K562 (cell line): Measurements from ENCODE around the gene DNAJC30. TPM values are rescaled to one million over a fixed set of nuclear protein-coding genes. Genes with fewer than 3 reads are reported as not detected.

Experiments
- CTBP1 ChIP-seq: fragments of 450-650 bp; IDR thresholded peaks from 2 replicates; pipeline ENCODE4 v1.6.1; 2016; ENCODE audit warnings: borderline replicate concordance
- CXXC5 ChIP-seq: fragments of 250-450 bp; sonication (Bioruptor Pico); IDR thresholded peaks from 2 replicates; pipeline ENCODE4 v1.8.0; 2022; ENCODE audit warnings: inconsistent platforms, mild to moderate bottlenecking, moderate library complexity
- EP300 ChIP-seq: IDR thresholded peaks from 2 replicates; pipeline ENCODE4 v1.6.1; 2012; ENCODE audit warnings: low read length, improper control_type of control experiment
- FOSL1 ChIP-seq: fragments of 200-800 bp; sonication (Bioruptor generic); conservative IDR thresholded peaks from 2 replicates; pipeline ENCODE4 v1.6.1; 2016; ENCODE audit warnings: missing genetic modification characterization, missing compliant biosample characterization
- GATA2 ChIP-seq: sonication (generic); formaldehyde crosslinking; IDR thresholded peaks from 2 replicates; pipeline ENCODE4 v1.4.0; 2020; ENCODE audit warnings: mild to moderate bottlenecking, missing genetic modification reagents
- KDM1A ChIP-seq, 2 experiments: fragments of 450-650 bp; IDR thresholded peaks; 2 replicates each; pipeline ENCODE4 v1.6.1; 2016; ENCODE audit warnings: mild to moderate bottlenecking in 2 of 2
- KLF16 ChIP-seq: IDR thresholded peaks from 2 replicates; pipeline ENCODE4 v1.6.1; 2016; ENCODE audit warnings: antibody characterized with exemption
- MAFK ChIP-seq: IDR thresholded peaks from 2 replicates; pipeline ENCODE4 v1.6.1; 2011; ENCODE audit warnings: low read length, improper control_type of control experiment
- MTA2 ChIP-seq: fragments of 450-650 bp; IDR thresholded peaks from 2 replicates; pipeline ENCODE4 v1.6.1; 2016; ENCODE audit warnings: low read depth
- NFXL1 ChIP-seq: fragments of 450-650 bp; formaldehyde crosslinking; IDR thresholded peaks from 2 replicates; pipeline ENCODE4 v1.4.0; 2021; ENCODE audit warnings: mild to moderate bottlenecking
- RCOR1 ChIP-seq, 2 experiments: IDR thresholded peaks; 2 replicates each; pipeline ENCODE4 v1.6.1; 2012; ENCODE audit warnings: low read depth in 2 of 2, low read length in 2 of 2, borderline replicate concordance in 1 of 2, improper control_type of control experiment in 1 of 2
- TCF3 ChIP-seq: sonication (generic); formaldehyde crosslinking; IDR thresholded peaks from 2 replicates; pipeline ENCODE4 v1.4.0; 2020; ENCODE audit warnings: mild to moderate bottlenecking, missing genetic modification reagents
- ZNF766 ChIP-seq: fragments of 200-800 bp; sonication (Bioruptor generic); conservative IDR thresholded peaks from 2 replicates; pipeline ENCODE4 v1.6.1; 2016; ENCODE audit warnings: missing genetic modification characterization, missing compliant biosample characterization
- polyA plus RNA-seq, 8 experiments: library from polyadenylated mRNA; depleted of rRNA in 4 of 8; stranded (reverse) in 5 of 8; unstranded in 3 of 8; fragments of >200 nt; fragmentation: Nextera tagmentation in 2 of 8; fragmentation: Illumina TruSeq in 1 of 8; extraction: Ambion mirVana in 2 of 8; extraction: Trizol in 1 of 8; gene quantifications; 2 replicates each; pipeline versions ENCODE4 v1.2.1 to v1.2.3, GENCODE V29; 2011 to 2014; ENCODE audit warnings: inconsistent platforms in 1 of 8, missing spikeins in 1 of 8
- total RNA-seq, 7 experiments: library from RNA; depleted of rRNA in 6 of 7; stranded (reverse); fragments of >200 nt in 6 of 7; fragmentation: Illumina TruSeq in 2 of 7; extraction: Trizol in 2 of 7; gene quantifications; 2 replicates each; pipeline versions ENCODE4 v1.2.1 to v1.2.3, GENCODE V29; 2011 to 2021; ENCODE audit warnings: low replicate concordance in 1 of 7
- TF ChIP-seq, protein P1 (sequence below): fragments of 250-450 bp; sonication (Bioruptor Pico); IDR thresholded peaks from 2 replicates; pipeline ENCODE4 v1.4.0; 2020
- TF ChIP-seq, protein P2 (sequence below): fragments of 450-650 bp; IDR thresholded peaks from 2 replicates; pipeline ENCODE4 v1.6.1; 2016
- TF ChIP-seq, protein P3 (sequence below): IDR thresholded peaks from 2 replicates; pipeline ENCODE4 v1.6.1; 2016; ENCODE audit warnings: missing genetic modification characterization, missing compliant biosample characterization
- TF ChIP-seq, protein P4 (sequence below): fragments of 200-800 bp; sonication (Bioruptor generic); IDR thresholded peaks from 2 replicates; pipeline ENCODE4 v1.6.1; 2017; ENCODE audit warnings: missing genetic modification characterization, missing compliant biosample characterization

DNAJC30 gene
- total and polyA plus RNA-seq, 9 of the 15 experiments (the other 6 are each of a cell fraction or from before 2014, with no cell fraction given), result 1.1 to 11.3 (median 4.6) TPM

DNA sequence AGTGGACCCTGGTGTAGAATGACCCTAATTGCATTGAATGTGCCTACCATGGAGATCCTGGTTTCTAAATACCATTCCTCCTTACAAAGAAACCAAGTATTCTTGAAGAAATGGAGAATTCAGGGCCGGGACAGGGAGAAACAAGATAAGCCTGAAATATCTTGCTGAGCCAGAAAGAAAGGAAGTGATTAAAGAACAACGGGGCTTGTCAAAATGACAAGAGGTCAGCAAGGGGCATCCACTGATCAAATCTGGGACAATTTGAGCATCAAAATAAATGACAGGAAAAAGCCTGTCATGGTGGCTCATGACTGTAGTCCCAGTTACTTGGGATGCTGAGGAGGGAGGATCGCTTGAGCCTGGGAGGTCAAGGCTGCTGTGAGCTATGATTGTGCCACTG is 47.2 kb upstream of the DNAJC30 start (continued):
- TF ChIP-seq CXXC5 (peak; percentile 36; the same call in 1 of the 2 replicates), EP300 (peak; percentile 41; the same call in 1 of the 2 replicates), GATA2 (CRISPR knock-in tag) (peak; percentile 12; the same call in 1 of the 2 replicates), CTBP1 (peak; percentile 61), RCOR1 (IDR thresholded peaks at IDR 0.05; ENCODE audit: borderline replicate concordance in 1 of 2, low read depth in 2 of 2, low read length in 2 of 2) (peak in 1 of 2 experiments; percentile 88; a peak in 2 of 4 replicates), TCF3 (peak; percentile 62), FOSL1 (tag) (peak; percentile 38; the same call in 1 of the 2 replicates), NFXL1 (CRISPR knock-in tag) (no peak), ZNF766 (CRISPR knock-in tag) (0 out of 2 replicates have a peak, but pooled peaks have one; percentile 49), MTA2 (0 out of 2 replicates have a peak, but pooled peaks have one; percentile 28), KDM1A (IDR thresholded peaks at IDR 0.05) (peak; percentile 80 to 84), MAFK (no peak), KLF16 (peak; percentile 55)
- TF ChIP-seq, protein P1, sequence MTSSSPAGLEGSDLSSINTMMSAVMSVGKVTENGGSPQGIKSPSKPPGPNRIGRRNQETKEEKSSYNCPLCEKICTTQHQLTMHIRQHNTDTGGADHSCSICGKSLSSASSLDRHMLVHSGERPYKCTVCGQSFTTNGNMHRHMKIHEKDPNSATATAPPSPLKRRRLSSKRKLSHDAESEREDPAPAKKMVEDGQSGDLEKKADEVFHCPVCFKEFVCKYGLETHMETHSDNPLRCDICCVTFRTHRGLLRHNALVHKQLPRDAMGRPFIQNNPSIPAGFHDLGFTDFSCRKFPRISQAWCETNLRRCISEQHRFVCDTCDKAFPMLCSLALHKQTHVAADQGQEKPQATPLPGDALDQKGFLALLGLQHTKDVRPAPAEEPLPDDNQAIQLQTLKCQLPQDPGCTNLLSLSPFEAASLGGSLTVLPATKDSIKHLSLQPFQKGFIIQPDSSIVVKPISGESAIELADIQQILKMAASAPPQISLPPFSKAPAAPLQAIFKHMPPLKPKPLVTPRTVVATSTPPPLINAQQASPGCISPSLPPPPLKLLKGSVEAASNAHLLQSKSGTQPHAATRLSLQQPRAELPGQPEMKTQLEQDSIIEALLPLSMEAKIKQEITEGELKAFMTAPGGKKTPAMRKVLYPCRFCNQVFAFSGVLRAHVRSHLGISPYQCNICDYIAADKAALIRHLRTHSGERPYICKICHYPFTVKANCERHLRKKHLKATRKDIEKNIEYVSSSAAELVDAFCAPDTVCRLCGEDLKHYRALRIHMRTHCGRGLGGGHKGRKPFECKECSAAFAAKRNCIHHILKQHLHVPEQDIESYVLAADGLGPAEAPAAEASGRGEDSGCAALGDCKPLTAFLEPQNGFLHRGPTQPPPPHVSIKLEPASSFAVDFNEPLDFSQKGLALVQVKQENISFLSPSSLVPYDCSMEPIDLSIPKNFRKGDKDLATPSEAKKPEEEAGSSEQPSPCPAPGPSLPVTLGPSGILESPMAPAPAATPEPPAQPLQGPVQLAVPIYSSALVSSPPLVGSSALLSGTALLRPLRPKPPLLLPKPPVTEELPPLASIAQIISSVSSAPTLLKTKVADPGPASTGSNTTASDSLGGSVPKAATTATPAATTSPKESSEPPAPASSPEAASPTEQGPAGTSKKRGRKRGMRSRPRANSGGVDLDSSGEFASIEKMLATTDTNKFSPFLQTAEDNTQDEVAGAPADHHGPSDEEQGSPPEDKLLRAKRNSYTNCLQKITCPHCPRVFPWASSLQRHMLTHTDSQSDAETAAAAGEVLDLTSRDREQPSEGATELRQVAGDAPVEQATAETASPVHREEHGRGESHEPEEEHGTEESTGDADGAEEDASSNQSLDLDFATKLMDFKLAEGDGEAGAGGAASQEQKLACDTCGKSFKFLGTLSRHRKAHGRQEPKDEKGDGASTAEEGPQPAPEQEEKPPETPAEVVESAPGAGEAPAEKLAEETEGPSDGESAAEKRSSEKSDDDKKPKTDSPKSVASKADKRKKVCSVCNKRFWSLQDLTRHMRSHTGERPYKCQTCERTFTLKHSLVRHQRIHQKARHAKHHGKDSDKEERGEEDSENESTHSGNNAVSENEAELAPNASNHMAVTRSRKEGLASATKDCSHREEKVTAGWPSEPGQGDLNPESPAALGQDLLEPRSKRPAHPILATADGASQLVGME (CRISPR knock-in tag), result 0 out of 2 replicates have a peak, but pooled peaks have one; percentile 81
- TF ChIP-seq, protein P2, sequence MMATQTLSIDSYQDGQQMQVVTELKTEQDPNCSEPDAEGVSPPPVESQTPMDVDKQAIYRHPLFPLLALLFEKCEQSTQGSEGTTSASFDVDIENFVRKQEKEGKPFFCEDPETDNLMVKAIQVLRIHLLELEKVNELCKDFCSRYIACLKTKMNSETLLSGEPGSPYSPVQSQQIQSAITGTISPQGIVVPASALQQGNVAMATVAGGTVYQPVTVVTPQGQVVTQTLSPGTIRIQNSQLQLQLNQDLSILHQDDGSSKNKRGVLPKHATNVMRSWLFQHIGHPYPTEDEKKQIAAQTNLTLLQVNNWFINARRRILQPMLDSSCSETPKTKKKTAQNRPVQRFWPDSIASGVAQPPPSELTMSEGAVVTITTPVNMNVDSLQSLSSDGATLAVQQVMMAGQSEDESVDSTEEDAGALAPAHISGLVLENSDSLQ, result peak; percentile 65
- TF ChIP-seq, protein P3, sequence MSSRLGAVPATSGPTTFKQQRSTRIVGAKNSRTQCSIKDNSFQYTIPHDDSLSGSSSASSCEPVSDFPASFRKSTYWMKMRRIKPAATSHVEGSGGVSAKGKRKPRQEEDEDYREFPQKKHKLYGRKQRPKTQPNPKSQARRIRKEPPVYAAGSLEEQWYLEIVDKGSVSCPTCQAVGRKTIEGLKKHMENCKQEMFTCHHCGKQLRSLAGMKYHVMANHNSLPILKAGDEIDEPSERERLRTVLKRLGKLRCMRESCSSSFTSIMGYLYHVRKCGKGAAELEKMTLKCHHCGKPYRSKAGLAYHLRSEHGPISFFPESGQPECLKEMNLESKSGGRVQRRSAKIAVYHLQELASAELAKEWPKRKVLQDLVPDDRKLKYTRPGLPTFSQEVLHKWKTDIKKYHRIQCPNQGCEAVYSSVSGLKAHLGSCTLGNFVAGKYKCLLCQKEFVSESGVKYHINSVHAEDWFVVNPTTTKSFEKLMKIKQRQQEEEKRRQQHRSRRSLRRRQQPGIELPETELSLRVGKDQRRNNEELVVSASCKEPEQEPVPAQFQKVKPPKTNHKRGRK (tag), result no peak
- TF ChIP-seq, protein P4, sequence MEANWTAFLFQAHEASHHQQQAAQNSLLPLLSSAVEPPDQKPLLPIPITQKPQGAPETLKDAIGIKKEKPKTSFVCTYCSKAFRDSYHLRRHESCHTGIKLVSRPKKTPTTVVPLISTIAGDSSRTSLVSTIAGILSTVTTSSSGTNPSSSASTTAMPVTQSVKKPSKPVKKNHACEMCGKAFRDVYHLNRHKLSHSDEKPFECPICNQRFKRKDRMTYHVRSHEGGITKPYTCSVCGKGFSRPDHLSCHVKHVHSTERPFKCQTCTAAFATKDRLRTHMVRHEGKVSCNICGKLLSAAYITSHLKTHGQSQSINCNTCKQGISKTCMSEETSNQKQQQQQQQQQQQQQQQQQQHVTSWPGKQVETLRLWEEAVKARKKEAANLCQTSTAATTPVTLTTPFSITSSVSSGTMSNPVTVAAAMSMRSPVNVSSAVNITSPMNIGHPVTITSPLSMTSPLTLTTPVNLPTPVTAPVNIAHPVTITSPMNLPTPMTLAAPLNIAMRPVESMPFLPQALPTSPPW (CRISPR knock-in tag), result 0 out of 2 replicates have a peak, but pooled peaks have one; percentile 20
